H9 (cell line): ENCODE results near the gene ADO. TPM values are rescaled to one million over a fixed set of nuclear protein-coding genes. Genes with fewer than 3 reads are reported as not detected.
"Not testable (repeated sequence)": the region's sequence is repeated elsewhere in the genome, so short reads cannot be mapped to it uniquely, and the experiment has no call there.

Experiments
- DNase-seq: peaks from one replicate; pipeline ENCODE4 v3.0.0-alpha.2; 2017
- H2AFZ ChIP-seq: one replicate; pipeline ENCODE4 v1.6.1; 2013; ENCODE audit warnings: mild to moderate bottlenecking, low read length, control low read depth, moderate library complexity
- H2AK5ac ChIP-seq: 2 replicates; pipeline ENCODE4 v1.6.1; 2013; ENCODE audit warnings: low read length, control low read depth, mixed read lengths; ENCODE audit not compliant: insufficient read length
- H2BK120ac ChIP-seq: one replicate; pipeline ENCODE4 v1.6.1; 2013; ENCODE audit warnings: low read depth, mild to moderate bottlenecking, low read length, control low read depth, inconsistent platforms; ENCODE audit not compliant: poor library complexity, severe bottlenecking
- H2BK12ac ChIP-seq: 2 replicates; pipeline ENCODE4 v1.6.1; 2013; ENCODE audit warnings: low read length, control low read depth, mixed read lengths, low read depth; ENCODE audit not compliant: insufficient read length
- H2BK15ac ChIP-seq: 2 replicates; pipeline ENCODE4 v1.6.1; 2013; ENCODE audit warnings: low read depth, low read length, control low read depth
- H2BK20ac ChIP-seq: one replicate; pipeline ENCODE4 v1.6.1; 2013; ENCODE audit warnings: low read depth, mild to moderate bottlenecking, low read length, control low read depth, inconsistent platforms; ENCODE audit not compliant: poor library complexity, severe bottlenecking
- H2BK5ac ChIP-seq: 2 replicates; pipeline ENCODE4 v1.6.1; 2013; ENCODE audit warnings: low read length, control low read depth, mixed read lengths; ENCODE audit not compliant: insufficient read length
- H3K14ac ChIP-seq: 2 replicates; pipeline ENCODE4 v1.6.1; 2013; ENCODE audit warnings: low read length, control low read depth; ENCODE audit not compliant: insufficient read depth
- H3K18ac ChIP-seq: 2 replicates; pipeline ENCODE4 v1.6.1; 2013; ENCODE audit warnings: low read depth, mild to moderate bottlenecking, mixed read lengths, low read length, control low read depth; ENCODE audit not compliant: insufficient read length
- H3K23ac ChIP-seq: 2 replicates; pipeline ENCODE4 v1.6.1; 2013; ENCODE audit warnings: low read length, control low read depth, mixed read lengths, low read depth; ENCODE audit not compliant: insufficient read length
- H3K23me2 ChIP-seq: 2 replicates; pipeline ENCODE4 v1.6.1; 2013; ENCODE audit warnings: low read depth, mild to moderate bottlenecking, mixed read lengths, low read length, control low read depth; ENCODE audit not compliant: insufficient read length, poor library complexity, severe bottlenecking
- H3K27ac ChIP-seq: 2 replicates; pipeline ENCODE4 v1.5.1; 2013; ENCODE audit warnings: low read length, control low read depth, mixed read lengths, low read depth; ENCODE audit not compliant: insufficient read length
- H3K27me3 ChIP-seq: 2 replicates; pipeline ENCODE4 v1.6.1; 2013; ENCODE audit warnings: low read length, control low read depth, inconsistent platforms; ENCODE audit not compliant: insufficient read depth
- H3K4ac ChIP-seq: 2 replicates; pipeline ENCODE4 v1.6.1; 2013; ENCODE audit warnings: low read depth, mild to moderate bottlenecking, control low read depth, inconsistent platforms, low read length, moderate library complexity
- H3K4me1 ChIP-seq: 2 replicates; pipeline ENCODE4 v1.6.1; 2013; ENCODE audit warnings: low read length, control low read depth, inconsistent platforms; ENCODE audit not compliant: insufficient read depth
- H3K4me2 ChIP-seq: 2 replicates; pipeline ENCODE4 v1.6.1; 2013; ENCODE audit warnings: low read length, control low read depth, mixed read lengths; ENCODE audit not compliant: insufficient read length, insufficient read depth
- H3K56ac ChIP-seq: 2 replicates; pipeline ENCODE4 v1.6.1; 2013; ENCODE audit warnings: low read depth, mild to moderate bottlenecking, mixed read lengths, low read length, control low read depth; ENCODE audit not compliant: insufficient read length
- H3K79me1 ChIP-seq: 2 replicates; pipeline ENCODE4 v1.6.1; 2013; ENCODE audit warnings: low read depth, mild to moderate bottlenecking, moderate library complexity, low read length, control low read depth, inconsistent platforms; ENCODE audit not compliant: insufficient read depth, poor library complexity, severe bottlenecking
- H3K79me2 ChIP-seq: 2 replicates; pipeline ENCODE4 v1.6.1; 2013; ENCODE audit warnings: low read length, control low read depth, inconsistent platforms; ENCODE audit not compliant: insufficient read depth
- H3K9ac ChIP-seq: 2 replicates; pipeline ENCODE4 v1.6.1; 2013; ENCODE audit warnings: low read length, control low read depth, mixed read lengths; ENCODE audit not compliant: insufficient read length; ENCODE audit errors: extremely low read depth
- H3K9me3 ChIP-seq: one replicate; pipeline ENCODE4 v1.6.1; 2013; ENCODE audit warnings: low read depth, low read length, inconsistent platforms; ENCODE audit not compliant: control insufficient read depth
- H3T11ph ChIP-seq: one replicate; pipeline ENCODE4 v1.6.1; 2013; ENCODE audit warnings: mild to moderate bottlenecking, low read length, control low read depth, inconsistent platforms
- H4K20me1 ChIP-seq: one replicate; pipeline ENCODE4 v1.6.1; 2013; ENCODE audit not compliant: control insufficient read depth, insufficient read length, insufficient read depth
- H4K5ac ChIP-seq: 2 replicates; pipeline ENCODE4 v1.6.1; 2013; ENCODE audit warnings: low read depth, mild to moderate bottlenecking, mixed read lengths, low read length, control low read depth; ENCODE audit not compliant: insufficient read length
- H4K8ac ChIP-seq: replicated peaks from 2 replicates; pipeline ENCODE4 v1.6.1; 2013; ENCODE audit warnings: low read length, control low read depth, mixed read lengths, low read depth; ENCODE audit not compliant: insufficient read length
- H4K91ac ChIP-seq: 2 replicates; pipeline ENCODE4 v1.6.1; 2013; ENCODE audit warnings: low read depth, mild to moderate bottlenecking, moderate library complexity, mixed read lengths, low read length, control low read depth; ENCODE audit not compliant: insufficient read length
- H3K27ac Mint-ChIP-seq, 3 experiments: 2 replicates in 2 of 3; 3 replicates in 1 of 3; pipeline ENCODE4 v1.8.0; 2020 to 2021; ENCODE audit warnings: mixed read lengths in 3 of 3, mild to moderate bottlenecking in 1 of 3, moderate library complexity in 1 of 3
- H3K27me3 Mint-ChIP-seq: 2 replicates; pipeline ENCODE4 v1.8.0; 2021; ENCODE audit warnings: low read depth, mild to moderate bottlenecking, moderate library complexity, mixed read lengths
- H3K36me3 Mint-ChIP-seq, 3 experiments: 2 replicates in 2 of 3; 3 replicates in 1 of 3; pipeline ENCODE4 v1.8.0; 2020 to 2021; ENCODE audit warnings: low read depth in 3 of 3, mixed read lengths in 3 of 3; ENCODE audit not compliant: insufficient read depth in 1 of 3
- H3K4me1 Mint-ChIP-seq, 2 experiments: 2 replicates each; pipeline ENCODE4 v1.8.0; 2020; ENCODE audit warnings: mixed read lengths in 2 of 2
- H3K4me3 Mint-ChIP-seq, 2 experiments: 2 replicates in 1 of 2; 3 replicates in 1 of 2; pipeline ENCODE4 v1.8.0; 2020 to 2021; ENCODE audit warnings: mild to moderate bottlenecking in 2 of 2, mixed read lengths in 2 of 2, moderate library complexity in 1 of 2
- H3K9me3 Mint-ChIP-seq, 2 experiments: 2 replicates in 1 of 2; 3 replicates in 1 of 2; pipeline ENCODE4 v1.8.0; 2020; ENCODE audit warnings: mild to moderate bottlenecking in 2 of 2, mixed read lengths in 2 of 2, moderate library complexity in 1 of 2
- WGBS: extraction: QIAGEN DNeasy Blood & Tissue Kit; methylation state at CpG from one replicate; pipeline ENCODE4 v1.1.7; 2013; ENCODE audit warnings: missing lambda C conversion rate, low lambda C conversion rate, mixed read lengths; ENCODE audit not compliant: insufficient read length; ENCODE audit errors: extremely low coverage; 5-methylcytosine and 5-hydroxymethylcytosine counted together
- total RNA-seq: library from RNA; stranded (reverse); gene quantifications from 2 replicates; pipeline ENCODE4 v1.2.1, GENCODE V29; 2021

ADO gene
- total RNA-seq, 1 experiment from 2014 or later = 31.6 TPM

GRCh38 chr10:62788285-62788684 lies 16.2 kb upstream of the ADO start:
- DNase-seq, H3K4ac ChIP-seq, H3K4me1 ChIP-seq, H4K5ac ChIP-seq, H3K27me3 Mint-ChIP-seq, H2BK20ac ChIP-seq, H4K8ac ChIP-seq, H2BK12ac ChIP-seq, H3K79me2 ChIP-seq, H3T11ph ChIP-seq, H3K27me3 ChIP-seq, H4K91ac ChIP-seq, H3K79me1 ChIP-seq, H3K56ac ChIP-seq, H3K14ac ChIP-seq, H3K9me3 ChIP-seq, H3K18ac ChIP-seq, H2BK15ac ChIP-seq, H3K4me2 ChIP-seq, H2AK5ac ChIP-seq, H3K23me2 ChIP-seq, H2AFZ ChIP-seq, H3K23ac ChIP-seq, H3K27ac ChIP-seq, H2BK120ac ChIP-seq, H4K20me1 ChIP-seq, H2BK5ac ChIP-seq, H3K4me3 Mint-ChIP-seq, H3K4me1 Mint-ChIP-seq, H3K27ac Mint-ChIP-seq, H3K9ac ChIP-seq: not testable (repeated sequence)
- no CpG with 5 or more reads among the region's 2 CpGs for whole genome bisulfite sequencing
- peaks cover 3 to 21% (median 7%) of the 10 kb centered on the region in 3 experiments; a peak in 6 of 7 replicates for H3K36me3 Mint-ChIP-seq
- peaks cover 29 to 31% of the 10 kb centered on the region in 2 experiments for H3K9me3 Mint-ChIP-seq
